ENCODE results near the gene C2.

C2 gene

GRCh38 chr6:31954511-31954910 lies 27.0 kb downstream of the C2 start:
- DNase-seq (ENCODE audit: low spot score): no peak
- Histone ChIP-seq H3K4me3 (no peak overlapping the region), H3K27ac (no peak overlapping the region)
- no peak for TF ChIP-seq CTCF (IDR thresholded peaks at IDR 0.05)

GRCh38 chr6:31956796-31957195 lies 29.3 kb downstream of the C2 start:
- Histone ChIP-seq H3K4me3 (no peak overlapping the region), H3K27ac (no peak overlapping the region)
- DNase-seq (ENCODE audit: low spot score): no peak
- no peak for TF ChIP-seq CTCF (IDR thresholded peaks at IDR 0.05)

GRCh38 chr6:31958412-31958740 lies 30.9 kb downstream of the C2 start:
- Histone ChIP-seq H3K4me3 (peak overlapping the region; percentile 87), H3K27ac (peak overlapping the region; percentile 89 to 93)
- no peak for TF ChIP-seq CTCF (IDR thresholded peaks at IDR 0.05)
- no peak for DNase-seq (ENCODE audit: low spot score)

- DNase-seq (ENCODE audit: low spot score): peak; percentile 99
- H3K27ac ChIP-seq: peak within 1 kb of the TSS; percentile 89 to 93
- H3K4me3 ChIP-seq: peak within 1 kb of the TSS; percentile 87
- TF ChIP-seq CTCF (IDR thresholded peaks at IDR 0.05): no peak
Measured at GRCh38 chr6:31958741-31959739, 31.5 kb downstream of the C2 start, which contains the start of the genes NELFE and SKIC2. Gene NELFE (minus strand): TSS chr6:31958971. CDS start chr6:31958446, 525 bp downstream. Gene SKIC2 (plus strand): TSS chr6:31959175. CDS start chr6:31959193, 18 bp downstream.

GRCh38 chr6:31961616-31962015 lies 34.1 kb downstream of the C2 start:
- DNase-seq (ENCODE audit: low spot score): no peak

GRCh38 chr6:31963921-31964320 lies 36.4 kb downstream of the C2 start:
- DNase-seq (ENCODE audit: low spot score): no peak

More at GRCh38 chr6:31961616-31962015, 34.1 kb downstream of the C2 start:
- no peak overlapping the region for H3K27ac ChIP-seq
- H3K4me3 ChIP-seq: no peak overlapping the region
- TF ChIP-seq CTCF (IDR thresholded peaks at IDR 0.05): no peak

More at GRCh38 chr6:31963921-31964320, 36.4 kb downstream of the C2 start:
- H3K4me3 ChIP-seq: no peak overlapping the region
- no peak overlapping the region for H3K27ac ChIP-seq
- no peak for TF ChIP-seq CTCF (IDR thresholded peaks at IDR 0.05)

Measured in coronary artery (tissue), 2 donors.